Measurements from ENCODE around the gene AGBL4. TPM values are rescaled to one million over a fixed set of nuclear protein-coding genes. Genes with fewer than 3 reads are reported as not detected.

AGBL4 gene
- total and polyA plus RNA-seq, 2 experiments from 2014 or later, result not detected

GRCh38 chr1:48679859-48680258 lies 1343.9 kb downstream of the AGBL4 start:
- H3K4me3 ChIP-seq, result no peak overlapping the region
- H3K9me3 ChIP-seq (ENCODE audit: low read depth), result no peaks in the 10 kb centered on the region
- H3K36me3 ChIP-seq, result no peaks in the 10 kb centered on the region
- TF ChIP-seq CTCF (IDR thresholded peaks at IDR 0.05; ENCODE audit: low read depth, low read length), result no peak
- H3K4me1 ChIP-seq (ENCODE audit: low read depth), result peaks cover 12% of the 10 kb centered on the region
- no peak for DNase-seq (ENCODE audit: low read depth in 1 of 2, low spot score in 1 of 2)
- no peak overlapping the region for H3K27ac ChIP-seq
- H3K27me3 ChIP-seq, result peaks cover 63% of the 10 kb centered on the region

GRCh38 chr1:48678710-48679505 lies 1344.8 kb downstream of the AGBL4 start:
- no peak for DNase-seq (ENCODE audit: low read depth in 1 of 2, low spot score in 1 of 2)
- Histone ChIP-seq H3K27ac (no peak overlapping the region), H3K4me3 (no peak overlapping the region), H3K9me3 (ENCODE audit: low read depth) (no peaks in the 10 kb centered on the region), H3K36me3 (no peaks in the 10 kb centered on the region), H3K27me3 (peaks cover 64% of the 10 kb centered on the region), H3K4me1 (ENCODE audit: low read depth) (peaks cover 9% of the 10 kb centered on the region)
- no peak for TF ChIP-seq CTCF (IDR thresholded peaks at IDR 0.05; ENCODE audit: low read depth, low read length)

DNA sequence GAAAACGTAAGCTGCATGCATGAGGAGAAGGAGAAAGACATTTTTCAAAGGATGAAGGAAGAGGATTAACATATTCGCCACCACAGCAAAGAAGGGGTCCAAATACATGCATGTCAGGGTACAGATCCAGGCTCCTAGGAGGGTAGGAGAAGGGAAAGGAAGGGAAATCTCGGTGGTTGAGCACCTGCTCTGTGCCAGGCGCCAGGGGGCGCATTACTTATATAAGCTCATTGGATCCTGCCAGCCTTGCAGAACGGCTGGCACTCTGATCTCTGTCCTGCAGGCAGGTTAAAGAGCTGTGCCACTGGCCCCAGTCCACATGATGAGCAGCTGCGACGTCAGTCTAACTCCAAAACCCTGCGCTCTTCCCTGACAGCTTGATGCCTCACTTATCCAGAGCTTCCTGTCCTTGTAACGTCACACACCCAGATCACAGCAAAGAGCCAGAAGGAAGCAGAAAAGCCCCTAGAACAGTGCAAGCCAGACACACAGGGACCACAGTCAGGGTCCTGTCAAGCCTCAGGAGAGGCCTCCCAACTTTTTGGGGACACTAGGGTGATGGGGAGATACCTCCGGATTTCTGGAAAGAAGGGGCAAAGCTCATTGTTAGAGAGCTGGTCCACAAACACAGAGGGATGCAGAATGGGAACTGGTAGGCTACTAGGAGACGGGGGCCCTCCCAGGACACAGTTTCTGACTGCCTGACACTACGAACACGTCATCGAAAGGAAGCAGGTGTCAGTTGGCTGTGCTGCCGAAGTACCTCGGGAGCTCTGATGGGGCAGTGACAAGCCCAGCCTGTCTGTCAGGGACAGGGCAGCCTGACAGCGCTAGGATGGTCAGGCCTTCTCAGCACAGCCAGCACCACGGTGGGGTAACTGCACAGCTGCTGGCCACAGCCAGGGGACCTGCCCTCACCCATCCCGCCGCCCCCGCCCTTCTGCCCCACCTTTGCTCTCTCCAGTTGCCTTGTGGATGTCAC lies 1346.2 kb downstream of the AGBL4 start:
- peaks cover 64% of the 10 kb centered on the region for H3K27me3 ChIP-seq
- peak; percentile 74 for TF ChIP-seq CTCF (IDR thresholded peaks at IDR 0.05; ENCODE audit: low read depth, low read length)
- H3K9me3 ChIP-seq (ENCODE audit: low read depth), result no peaks in the 10 kb centered on the region
- DNase-seq (ENCODE audit: low read depth in 1 of 2, low spot score in 1 of 2), result peak; percentile 69 to 72
- H3K36me3 ChIP-seq, result no peaks in the 10 kb centered on the region
- no peak overlapping the region for H3K4me3 ChIP-seq
- H3K4me1 ChIP-seq (ENCODE audit: low read depth), result peaks cover 9% of the 10 kb centered on the region
- no peak overlapping the region for H3K27ac ChIP-seq

DNA sequence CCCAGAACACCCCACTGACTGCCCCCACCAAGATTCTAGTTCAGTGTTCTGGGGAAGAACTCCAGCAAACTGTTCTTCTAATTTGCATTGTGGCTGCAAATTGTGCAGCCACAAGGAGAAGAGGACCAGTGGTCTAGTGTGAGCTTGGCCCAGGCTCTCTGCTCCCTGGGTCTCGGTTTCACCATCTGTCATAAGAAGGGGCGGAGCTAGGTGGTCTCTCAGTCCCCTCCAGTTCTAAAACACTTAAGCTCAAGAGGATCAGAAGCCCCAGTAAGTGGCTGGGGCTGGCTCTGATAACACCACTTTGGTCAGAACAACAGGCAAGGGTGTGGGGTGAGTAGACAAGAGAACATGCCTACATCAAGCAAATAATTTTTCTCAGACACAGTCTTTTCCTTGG lies 1346.9 kb downstream of the AGBL4 start:
- H3K27me3 ChIP-seq, result peaks cover 71% of the 10 kb centered on the region
- no peak overlapping the region for H3K4me3 ChIP-seq
- no peaks in the 10 kb centered on the region for H3K9me3 ChIP-seq (ENCODE audit: low read depth)
- H3K4me1 ChIP-seq (ENCODE audit: low read depth), result peaks cover 9% of the 10 kb centered on the region
- H3K27ac ChIP-seq, result no peak overlapping the region
- no peaks in the 10 kb centered on the region for H3K36me3 ChIP-seq
- peak in 1 of 2 donors; percentile 88 for DNase-seq (ENCODE audit: low read depth in 1 of 2, low spot score in 1 of 2)
- TF ChIP-seq CTCF (IDR thresholded peaks at IDR 0.05; ENCODE audit: low read depth, low read length), result no peak

- DNase-seq (ENCODE audit: low read depth in 1 of 2, low spot score in 1 of 2), result no peak
- H3K36me3 ChIP-seq, result no peaks in the 10 kb centered on the region
- H3K4me3 ChIP-seq, result no peak overlapping the region
- H3K9me3 ChIP-seq (ENCODE audit: low read depth), result no peaks in the 10 kb centered on the region
- no peak overlapping the region for H3K27ac ChIP-seq
- peaks cover 71% of the 10 kb centered on the region for H3K27me3 ChIP-seq
- peaks cover 9% of the 10 kb centered on the region for H3K4me1 ChIP-seq (ENCODE audit: low read depth)
- no peak for TF ChIP-seq CTCF (IDR thresholded peaks at IDR 0.05; ENCODE audit: low read depth, low read length)
Measured at GRCh38 chr1:48676376-48676775, 1347.4 kb downstream of the AGBL4 start.

Measured in cardiac muscle cell (in vitro differentiated cells and primary cell).